Right lobe of liver (tissue), 6 donors: Measurements from ENCODE around the gene SESTD1. TPM values are rescaled to one million over a fixed set of nuclear protein-coding genes. Genes with fewer than 3 reads are reported as not detected.

Experiments
- ATAC-seq, 4 donors: fragments of 200-7000 bp; cut with Tn5 transposase; one replicate each; pipeline ENCODE4 v1.9.1; 2020; ENCODE audit warnings: mild to moderate bottlenecking in 4 of 4, moderate library complexity in 4 of 4
- DNase-seq, 3 donors: peaks; one replicate each; pipeline ENCODE4 v3.0.0-alpha.2; 2020
- H3K27ac ChIP-seq, 3 donors: fragments of 200-600 bp; one replicate each; pipeline ENCODE4 v1.8.0; 2022
- H3K27me3 ChIP-seq, 2 donors: fragments of 200-600 bp; one replicate each; pipeline ENCODE4 v1.8.0; 2022
- H3K36me3 ChIP-seq, 4 donors: fragments of 200-600 bp; sonication (generic) in 1 of 4; one replicate each; pipeline versions ENCODE4 v1.5.1 to v1.8.0; 2017 to 2022; ENCODE audit warnings: control low read depth in 1 of 4
- H3K4me1 ChIP-seq, 4 donors: fragments of 200-600 bp; sonication (generic) in 1 of 4; one replicate each; pipeline versions ENCODE4 v1.5.1 to v1.8.0; 2017 to 2022; ENCODE audit warnings: control low read depth in 1 of 4
- H3K4me3 ChIP-seq, 3 donors: fragments of 200-600 bp; one replicate each; pipeline ENCODE4 v1.8.0; 2022
- H3K9me3 ChIP-seq, 4 donors: fragments of 200-600 bp; sonication (generic) in 1 of 4; one replicate each; pipeline versions ENCODE4 v1.5.1 to v1.8.0; 2017 to 2022; ENCODE audit warnings: control low read depth in 1 of 4
- POLR2A ChIP-seq: fragments of 450-650 bp; IDR thresholded peaks from one replicate; pipeline ENCODE4 v1.6.1; 2017; ENCODE audit warnings: antibody characterized with exemption, mild to moderate bottlenecking
- WGBS: methylation state at CpG from one replicate; pipeline ENCODE4 v1.1.6; 2018; ENCODE audit warnings: low coverage, low lambda C conversion rate; ENCODE audit not compliant: insufficient coverage; ENCODE audit errors: missing lambda C conversion rate; 5-methylcytosine and 5-hydroxymethylcytosine counted together
- intact Hi-C, 2 donors: fragments of 100-400 bp; cut with DNase I; formaldehyde crosslinking; loops; one replicate each; pipeline versions ENCODE4 v1.11.2 to v1.14.1; 2022
- total RNA-seq, 6 experiments: library from RNA; depleted of rRNA in 2 of 6; stranded (reverse); fragments of >200 nt in 2 of 6; fragmentation: NEBNext Ultra II Directional in 3 of 6; extraction: Animal tissue kit (Norgen Biotek cat#: 25700) in 3 of 6; gene quantifications; one replicate each; pipeline versions ENCODE4 v1.1.0 to v1.2.4, GENCODE V29; 2016 to 2023
- TF ChIP-seq, protein P1 (sequence below), 4 donors: fragments of 200-600 bp in 3 of 4; fragments of 450-650 bp in 1 of 4; IDR thresholded peaks; one replicate each; pipeline versions ENCODE4 v1.5.1 to v1.8.0; 2016 to 2022; ENCODE audit warnings: antibody characterized with exemption in 4 of 4, mild to moderate bottlenecking in 2 of 4
- donor health status: DM: no; HTN: yes; CAD: no.
- donor health status: DM: no; HTN: no; CAD: no.
- donor health status: DM: no; HTN: no; CAD: no.
- donor health status: DM: no; HTN: yes; CAD: no.
- donor health status: DM: no; HTN: yes; CAD: no.

SESTD1 gene
- total RNA-seq, 6 experiments from 2014 or later: 5.8 to 27.9 (median 12.8) TPM

- intact Hi-C loops: no loop called here
- no peaks in the 10 kb centered on the region for H3K36me3 ChIP-seq
- no peaks in the 10 kb centered on the region for H3K9me3 ChIP-seq
- peak overlapping the region; percentile 69 to 82 (median 77) for H3K27ac ChIP-seq
- ATAC-seq: peak; percentile 46 to 66 (median 62)
- TF ChIP-seq, protein P1, sequence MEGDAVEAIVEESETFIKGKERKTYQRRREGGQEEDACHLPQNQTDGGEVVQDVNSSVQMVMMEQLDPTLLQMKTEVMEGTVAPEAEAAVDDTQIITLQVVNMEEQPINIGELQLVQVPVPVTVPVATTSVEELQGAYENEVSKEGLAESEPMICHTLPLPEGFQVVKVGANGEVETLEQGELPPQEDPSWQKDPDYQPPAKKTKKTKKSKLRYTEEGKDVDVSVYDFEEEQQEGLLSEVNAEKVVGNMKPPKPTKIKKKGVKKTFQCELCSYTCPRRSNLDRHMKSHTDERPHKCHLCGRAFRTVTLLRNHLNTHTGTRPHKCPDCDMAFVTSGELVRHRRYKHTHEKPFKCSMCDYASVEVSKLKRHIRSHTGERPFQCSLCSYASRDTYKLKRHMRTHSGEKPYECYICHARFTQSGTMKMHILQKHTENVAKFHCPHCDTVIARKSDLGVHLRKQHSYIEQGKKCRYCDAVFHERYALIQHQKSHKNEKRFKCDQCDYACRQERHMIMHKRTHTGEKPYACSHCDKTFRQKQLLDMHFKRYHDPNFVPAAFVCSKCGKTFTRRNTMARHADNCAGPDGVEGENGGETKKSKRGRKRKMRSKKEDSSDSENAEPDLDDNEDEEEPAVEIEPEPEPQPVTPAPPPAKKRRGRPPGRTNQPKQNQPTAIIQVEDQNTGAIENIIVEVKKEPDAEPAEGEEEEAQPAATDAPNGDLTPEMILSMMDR (IDR thresholded peaks at IDR 0.05): no peak
- TF ChIP-seq POLR2A: no peak
- H3K27me3 ChIP-seq: no peaks in the 10 kb centered on the region
- peak overlapping the region; percentile 54 to 72 (median 61) for H3K4me3 ChIP-seq
- peak; percentile 63 to 73 (median 69) for DNase-seq
- 2% methylated on average over 29 of the region's 62 CpGs for WGBS
- H3K4me1 ChIP-seq: peaks cover 0 to 10% (median 3%) of the 10 kb centered on the region in 4 donors
Measured at GRCh38 chr2:179263446-179264367, 925 bp downstream of the SESTD1 start.

- Histone ChIP-seq H3K27me3 (no peaks in the 10 kb centered on the region), H3K27ac (peak overlapping the region in 2 of 3 donors; percentile 69 to 77), H3K36me3 (no peaks in the 10 kb centered on the region), H3K9me3 (no peaks in the 10 kb centered on the region), H3K4me3 (peak overlapping the region; percentile 54 to 72 (median 61)), H3K4me1 (peaks cover 0 to 10% (median 3%) of the 10 kb centered on the region in 4 donors)
- ATAC-seq: peak in 1 of 4 donors; percentile 25
- intact Hi-C loops: no loop called here
- TF ChIP-seq, protein P1 (IDR thresholded peaks at IDR 0.05): no peak
- TF ChIP-seq POLR2A: no peak
- DNase-seq: no peak
- 21% methylated on average over 4 of the region's 4 CpGs for WGBS
Measured at GRCh38 chr2:179263015-179263414, 1.6 kb downstream of the SESTD1 start.

DNA sequence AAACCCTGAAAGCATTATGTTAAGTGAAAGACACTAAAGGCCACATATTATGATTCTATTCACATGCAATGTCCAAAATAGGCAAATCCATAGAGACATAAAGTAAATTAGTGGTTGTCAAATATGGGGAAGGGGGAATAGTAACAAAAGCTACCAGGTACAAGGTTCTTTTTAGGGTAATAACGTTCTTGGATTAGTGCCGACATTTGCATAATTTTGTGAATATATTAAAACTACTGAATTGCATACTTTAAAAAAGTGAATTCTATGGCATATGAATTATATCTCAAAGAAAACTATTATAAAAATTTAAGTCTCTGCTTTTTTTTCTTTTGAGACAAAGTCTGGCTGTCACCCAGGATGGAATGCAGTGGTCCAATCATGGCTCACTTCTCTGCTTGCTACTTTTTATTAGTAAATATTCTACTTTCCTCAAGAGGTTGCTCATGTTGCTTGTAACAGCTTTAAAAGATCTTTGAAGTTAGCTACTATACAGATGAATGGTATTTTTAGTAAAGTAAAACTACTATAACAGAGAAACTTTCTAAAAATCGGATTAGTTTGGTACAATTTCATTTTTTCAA lies 2.5 kb downstream of the SESTD1 start:
- Histone ChIP-seq H3K27me3 (no peaks in the 10 kb centered on the region), H3K9me3 (no peaks in the 10 kb centered on the region), H3K4me1 (peaks cover 0 to 10% (median 3%) of the 10 kb centered on the region in 4 donors), H3K27ac (no peak overlapping the region), H3K4me3 (no peak overlapping the region), H3K36me3 (no peaks in the 10 kb centered on the region)
- intact Hi-C loops: no loop called here
- TF ChIP-seq POLR2A: no peak
- TF ChIP-seq, protein P1 (IDR thresholded peaks at IDR 0.05): no peak
- 88% methylated on average over 3 of the region's 3 CpGs for WGBS
- DNase-seq: no peak
- no peak for ATAC-seq

DNA sequence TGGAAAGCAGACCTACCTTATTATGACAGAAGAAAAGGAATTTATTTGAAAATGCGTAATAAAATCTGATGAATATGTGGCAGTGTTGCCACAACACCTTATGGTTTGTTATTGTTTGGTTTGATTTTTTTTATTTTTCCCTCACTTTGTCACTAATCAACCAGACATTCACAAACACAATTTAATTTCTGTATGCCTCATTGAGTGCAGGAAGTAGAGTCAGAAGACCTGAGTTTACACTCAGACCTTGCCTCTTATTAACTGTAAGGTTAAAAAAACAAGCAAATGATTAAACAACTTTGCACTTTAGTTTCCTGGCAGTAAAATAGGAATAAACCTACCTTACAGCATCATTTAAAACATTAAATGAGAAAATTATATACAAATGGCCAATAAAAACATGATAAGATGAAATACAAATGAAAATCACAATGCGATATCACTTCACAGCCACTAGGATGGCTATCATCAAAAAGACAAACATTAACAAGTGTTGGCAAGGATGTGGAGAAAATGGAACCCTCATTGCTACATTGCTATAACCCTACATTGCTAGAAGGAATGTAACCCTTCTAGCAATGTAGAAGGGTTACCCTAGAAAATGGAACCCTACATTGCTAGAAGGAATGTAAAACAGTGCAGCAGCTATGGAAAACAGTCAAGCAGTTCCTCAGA lies 3.3 kb downstream of the SESTD1 start:
- TF ChIP-seq, protein P1 (IDR thresholded peaks at IDR 0.05): no peak
- no peak for TF ChIP-seq POLR2A
- WGBS: 45% methylated on average over 2 of the region's 2 CpGs
- H3K4me1 ChIP-seq: peaks cover 0 to 10% (median 3%) of the 10 kb centered on the region in 4 donors
- ATAC-seq: no peak
- H3K4me3 ChIP-seq: no peak overlapping the region
- H3K9me3 ChIP-seq: no peaks in the 10 kb centered on the region
- intact Hi-C loops: no loop called here
- H3K27ac ChIP-seq: no peak overlapping the region
- DNase-seq: no peak
- no peaks in the 10 kb centered on the region for H3K27me3 ChIP-seq
- no peaks in the 10 kb centered on the region for H3K36me3 ChIP-seq
